Measurements from ENCODE around the gene SNX19.

SNX19 gene

GRCh38 chr11:130906616-130907015, 9.7 kb downstream of the SNX19 start:
- H3K4me3 ChIP-seq (ENCODE audit: insufficient read depth, low read length, poor library complexity, severe bottlenecking) = no peak overlapping the region
- no peaks in the 10 kb centered on the region for H3K79me2 ChIP-seq (ENCODE audit: insufficient read depth, low read length)
- no peaks in the 10 kb centered on the region for H3F3A ChIP-seq (ENCODE audit: insufficient read depth)
- no peaks in the 10 kb centered on the region for H3K27me3 ChIP-seq (ENCODE audit: low read length)
- H3K9ac ChIP-seq (ENCODE audit: low read length) = no peak overlapping the region
- H2AFZ ChIP-seq (ENCODE audit: low read depth, low read length, severe bottlenecking) = no peak overlapping the region
- H3K4me2 ChIP-seq (ENCODE audit: low read depth, low read length, poor library complexity, severe bottlenecking) = no peak overlapping the region
- no peak for TF ChIP-seq CTCF (IDR thresholded peaks at IDR 0.05; ENCODE audit: insufficient read depth, low read length, poor library complexity, severe bottlenecking)
- no peaks in the 10 kb centered on the region for H3K9me3 ChIP-seq (ENCODE audit: insufficient read depth, low read length)
- H3K9me2 ChIP-seq (replicated peaks; ENCODE audit: insufficient read depth, low read length) = no peaks in the 10 kb centered on the region
- no peaks in the 10 kb centered on the region; the same call in 1 of the 2 replicates for H3K36me3 ChIP-seq (ENCODE audit: low read length)
- no peak overlapping the region for H3K27ac ChIP-seq (ENCODE audit: low read depth, low read length)
- no peaks in the 10 kb centered on the region for H4K20me1 ChIP-seq (ENCODE audit: low read depth, low read length)

GRCh38 chr11:130905512-130905911, 10.8 kb downstream of the SNX19 start:
- H3K79me2 ChIP-seq (ENCODE audit: insufficient read depth, low read length) = no peaks in the 10 kb centered on the region
- H3K36me3 ChIP-seq (ENCODE audit: low read length) = no peaks in the 10 kb centered on the region; the same call in 1 of the 2 replicates
- H3K27ac ChIP-seq (ENCODE audit: low read depth, low read length) = no peak overlapping the region
- no peak overlapping the region for H3K4me3 ChIP-seq (ENCODE audit: insufficient read depth, low read length, poor library complexity, severe bottlenecking)
- H3K9me2 ChIP-seq (replicated peaks; ENCODE audit: insufficient read depth, low read length) = no peaks in the 10 kb centered on the region
- H3K9ac ChIP-seq (ENCODE audit: low read length) = no peak overlapping the region
- H4K20me1 ChIP-seq (ENCODE audit: low read depth, low read length) = no peaks in the 10 kb centered on the region
- no peaks in the 10 kb centered on the region for H3K9me3 ChIP-seq (ENCODE audit: insufficient read depth, low read length)
- H2AFZ ChIP-seq (ENCODE audit: low read depth, low read length, severe bottlenecking) = no peak overlapping the region
- H3F3A ChIP-seq (ENCODE audit: insufficient read depth) = no peaks in the 10 kb centered on the region
- no peaks in the 10 kb centered on the region for H3K27me3 ChIP-seq (ENCODE audit: low read length)
- no peak overlapping the region for H3K4me2 ChIP-seq (ENCODE audit: low read depth, low read length, poor library complexity, severe bottlenecking)
- TF ChIP-seq EZH2phosphoT487 (conservative IDR thresholded peaks at IDR 0.05; ENCODE audit: low read length) (no peak), CTCF (IDR thresholded peaks at IDR 0.05; ENCODE audit: insufficient read depth, low read length, poor library complexity, severe bottlenecking) (no peak)

- H3K27me3 ChIP-seq (ENCODE audit: low read length) = no peaks in the 10 kb centered on the region
Measured at GRCh38 chr11:130904380-130904779, 11.9 kb downstream of the SNX19 start.

More at GRCh38 chr11:130904380-130904779, 11.9 kb downstream of the SNX19 start:
- Histone ChIP-seq H3K9me3 (ENCODE audit: insufficient read depth, low read length) (no peaks in the 10 kb centered on the region), H2AFZ (ENCODE audit: low read depth, low read length, severe bottlenecking) (no peak overlapping the region), H3K4me3 (ENCODE audit: insufficient read depth, low read length, poor library complexity, severe bottlenecking) (no peak overlapping the region), H3K27ac (ENCODE audit: low read depth, low read length) (no peak overlapping the region), H4K20me1 (ENCODE audit: low read depth, low read length) (no peaks in the 10 kb centered on the region), H3F3A (ENCODE audit: insufficient read depth) (no peaks in the 10 kb centered on the region), H3K9me2 (replicated peaks; ENCODE audit: insufficient read depth, low read length) (no peaks in the 10 kb centered on the region), H3K4me2 (ENCODE audit: low read depth, low read length, poor library complexity, severe bottlenecking) (no peak overlapping the region), H3K79me2 (ENCODE audit: insufficient read depth, low read length) (no peaks in the 10 kb centered on the region), H3K36me3 (ENCODE audit: low read length) (no peaks in the 10 kb centered on the region; the same call in 1 of the 2 replicates), H3K9ac (ENCODE audit: low read length) (no peak overlapping the region)
- TF ChIP-seq CTCF (IDR thresholded peaks at IDR 0.05; ENCODE audit: insufficient read depth, low read length, poor library complexity, severe bottlenecking) = no peak
- TF ChIP-seq EZH2phosphoT487 (conservative IDR thresholded peaks at IDR 0.05; ENCODE audit: low read length) = no peak
